Measurements from ENCODE around the gene SNAI1.

The SNAI1 gene

GRCh38 chr20:50014570-50015562 is 32.1 kb downstream of the SNAI1 start:
- no peak for DNase-seq

GRCh38 chr20:50015636-50015992 is 32.8 kb downstream of the SNAI1 start:
- DNase-seq, result no peak

- no peak for DNase-seq
Observed at GRCh38 chr20:50015993-50016770, 33.4 kb downstream of the SNAI1 start.

- DNase-seq, result no peak
Observed at GRCh38 chr20:50017160-50017559, 34.4 kb downstream of the SNAI1 start.

GRCh38 chr20:50017576-50018248 is 34.9 kb downstream of the SNAI1 start:
- DNase-seq, result no peak

- no peak for DNase-seq
Observed at GRCh38 chr20:50019466-50020256, 36.9 kb downstream of the SNAI1 start.

GRCh38 chr20:50020288-50020687 is 37.5 kb downstream of the SNAI1 start:
- no peak for DNase-seq

- DNase-seq, result no peak
Observed at GRCh38 chr20:50022676-50023075, 39.9 kb downstream of the SNAI1 start.

- no peak for DNase-seq
Observed at GRCh38 chr20:50023116-50023805, 40.5 kb downstream of the SNAI1 start.

GRCh38 chr20:50026746-50027575 is 44.2 kb downstream of the SNAI1 start:
- no peak for DNase-seq

- no peak for DNase-seq
Observed at GRCh38 chr20:50027611-50028105, 44.9 kb downstream of the SNAI1 start.

- DNase-seq, result no peak
Observed at GRCh38 chr20:50029083-50029696, 46.4 kb downstream of the SNAI1 start.

- DNase-seq, result no peak
Observed at GRCh38 chr20:50029697-50030461, 47.1 kb downstream of the SNAI1 start.

GRCh38 chr20:50032955-50033666 is 50.3 kb downstream of the SNAI1 start:
- no peak for DNase-seq

- DNase-seq, result no peak
Observed at GRCh38 chr20:50034567-50035180, 51.9 kb downstream of the SNAI1 start.

GRCh38 chr20:50036703-50037102 is 53.9 kb downstream of the SNAI1 start:
- no peak for DNase-seq

GRCh38 chr20:50037123-50037522 is 54.3 kb downstream of the SNAI1 start:
- no peak for DNase-seq

GRCh38 chr20:50037575-50037974 is 54.8 kb downstream of the SNAI1 start:
- DNase-seq, result no peak
